Cortex of kidney (tissue), 1 donor: ENCODE results near the gene TMEM270.
"Not testable (repeated sequence)": the region's sequence is repeated elsewhere in the genome, so short reads cannot be mapped to it uniquely, and the experiment has no call there.

ENCODE experiments used
- DNase-seq: peaks from one replicate; lab custom pipeline; 2025; lab: John Stamatoyannopoulos, UW

TMEM270 gene

GRCh38 chr7:73860859-73861258 is at the start of gene TMEM270:
TSS of gene TMEM270 (plus strand) at chr7:73861159. CDS start at chr7:73861195, 36 bp downstream.
- DNase-seq = no peak

GRCh38 chr7:73811760-73812168 is 49.2 kb upstream of the TMEM270 start:
- DNase-seq = no peak

GRCh38 chr7:73812996-73813395 is 48.0 kb upstream of the TMEM270 start:
- DNase-seq = no peak

GRCh38 chr7:73815436-73815835 is 45.5 kb upstream of the TMEM270 start:
- no peak for DNase-seq

GRCh38 chr7:73817121-73817520 is 43.8 kb upstream of the TMEM270 start:
- DNase-seq = no peak

- DNase-seq = no peak
Observed at GRCh38 chr7:73820013-73820412, 40.9 kb upstream of the TMEM270 start.

GRCh38 chr7:73821597-73822285 is 39.2 kb upstream of the TMEM270 start:
- DNase-seq = not testable (repeated sequence)

GRCh38 chr7:73822319-73823173 is 38.4 kb upstream of the TMEM270 start:
- DNase-seq = no peak

GRCh38 chr7:73823257-73823656 is 37.7 kb upstream of the TMEM270 start:
- DNase-seq = no peak

- no peak for DNase-seq
Observed at GRCh38 chr7:73823873-73824592, 36.9 kb upstream of the TMEM270 start.

- no peak for DNase-seq
Observed at GRCh38 chr7:73824986-73825385, 36.0 kb upstream of the TMEM270 start.

- DNase-seq = no peak
Observed at GRCh38 chr7:73827567-73828106, 33.3 kb upstream of the TMEM270 start.

- DNase-seq = no peak
Observed at GRCh38 chr7:73828107-73828803, 32.7 kb upstream of the TMEM270 start.

GRCh38 chr7:73828972-73829371 is 32.0 kb upstream of the TMEM270 start:
- DNase-seq = no peak

GRCh38 chr7:73829505-73829904 is 31.5 kb upstream of the TMEM270 start:
- no peak for DNase-seq

GRCh38 chr7:73829921-73830680 is 30.9 kb upstream of the TMEM270 start:
- DNase-seq = no peak

- DNase-seq = no peak
Observed at GRCh38 chr7:73830681-73831583, 30.0 kb upstream of the TMEM270 start, which contains the start of gene CLDN4. TSS of gene CLDN4 (plus strand) at chr7:73830996. CDS start at chr7:73831202, 206 bp downstream.

GRCh38 chr7:73831584-73831833 is 29.4 kb upstream of the TMEM270 start:
- DNase-seq = no peak

GRCh38 chr7:73831834-73832651 is 28.9 kb upstream of the TMEM270 start:
- no peak for DNase-seq
